Measurements from ENCODE around the gene CYB5R3. TPM values are rescaled to one million over a fixed set of nuclear protein-coding genes. Genes with fewer than 3 reads are reported as not detected.
A peak's percentile ranks its signal among the peaks of the same experiment; 100 is the strongest.

Gene CYB5R3
- total RNA-seq, 1 experiment from 2014 or later, result 85.4 TPM

DNA sequence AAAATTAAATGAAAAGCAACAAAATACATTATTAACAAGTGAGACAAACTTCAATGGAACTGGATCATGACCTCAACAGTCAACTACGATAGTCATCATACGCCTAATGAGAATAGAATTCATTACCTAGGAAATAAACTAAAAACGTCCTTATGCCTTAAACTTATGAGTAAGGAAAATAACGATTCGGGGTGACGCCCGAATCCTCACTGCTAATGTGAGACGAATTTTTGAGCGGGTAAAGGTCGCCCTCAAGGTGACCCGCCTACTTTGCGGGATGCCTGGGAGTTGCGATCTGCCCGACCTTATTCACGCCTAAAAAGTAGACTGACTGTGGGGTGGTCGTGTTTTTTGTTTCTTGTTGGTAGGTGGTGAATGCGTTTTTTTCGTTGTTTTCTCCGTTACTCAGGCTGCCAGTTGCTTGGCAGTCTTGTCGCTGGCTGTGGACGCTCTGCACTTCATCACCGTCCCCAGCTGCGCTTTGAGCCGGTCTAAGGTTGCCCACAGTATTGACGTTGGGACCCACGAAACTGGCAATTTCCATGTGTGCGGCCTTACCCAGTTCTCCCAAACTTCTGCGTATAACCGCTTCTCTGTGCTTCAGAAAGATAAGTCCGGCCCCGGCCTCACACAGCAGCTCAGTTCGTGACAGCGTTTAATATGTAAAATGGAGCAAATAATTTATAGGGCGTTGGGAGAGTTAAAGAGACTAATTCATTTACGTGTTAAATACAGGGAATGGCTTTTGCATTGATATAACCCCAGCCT lies 33.9 kb downstream of the CYB5R3 start (continued):
- TF ChIP-seq TEAD1 (CRISPR knock-in tag; IDR thresholded peaks at IDR 0.05) (peak; percentile 99), ESRRA (CRISPR knock-in tag; IDR thresholded peaks at IDR 0.05; ENCODE audit: borderline replicate concordance) (peak; percentile 95), ZNF423 (CRISPR knock-in tag; IDR thresholded peaks at IDR 0.05) (peak; percentile 68), ARID4B (CRISPR knock-in tag; IDR thresholded peaks at IDR 0.05; ENCODE audit: borderline replicate concordance) (peak; percentile 95), GABPB1 (CRISPR knock-in tag; IDR thresholded peaks at IDR 0.05) (peak; percentile 73), E2F4 (CRISPR knock-in tag; IDR thresholded peaks at IDR 0.05; ENCODE audit: borderline replicate concordance, low read depth) (0 out of 2 replicates have a peak, but pooled peaks have one; percentile 66), IRF2 (CRISPR knock-in tag; IDR thresholded peaks at IDR 0.05; ENCODE audit: borderline replicate concordance, low read depth) (no peak), ZNF512 (CRISPR knock-in tag; IDR thresholded peaks at IDR 0.05; ENCODE audit: borderline replicate concordance) (no peak), GTF2I (CRISPR knock-in tag; conservative IDR thresholded peaks at IDR 0.05) (no peak), SOX15 (CRISPR knock-in tag; IDR thresholded peaks at IDR 0.05) (peak; percentile 93), GRHL2 (CRISPR knock-in tag; IDR thresholded peaks at IDR 0.05; ENCODE audit: insufficient replicate concordance, severe bottlenecking) (no peak), JUN (CRISPR knock-in tag; IDR thresholded peaks at IDR 0.05) (peak; percentile 95), NR3C1 (CRISPR knock-in tag; conservative IDR thresholded peaks at IDR 0.05; ENCODE audit: low read depth) (0 out of 2 replicates have a peak, but pooled peaks have one; percentile 10), MXD4 (CRISPR knock-in tag; IDR thresholded peaks at IDR 0.05; ENCODE audit: borderline replicate concordance) (no peak), TEAD4 (CRISPR knock-in tag; IDR thresholded peaks at IDR 0.05) (peak; percentile 96), TCF7 (CRISPR knock-in tag; IDR thresholded peaks at IDR 0.05; ENCODE audit: low read depth) (no peak), ZNF416 (CRISPR knock-in tag; IDR thresholded peaks at IDR 0.05) (peak; percentile 99), JAZF1 (CRISPR knock-in tag; IDR thresholded peaks at IDR 0.05) (peak; percentile 93), PRRX2 (CRISPR knock-in tag; IDR thresholded peaks at IDR 0.05) (peak; percentile 100), NR2C2 (CRISPR knock-in tag; IDR thresholded peaks at IDR 0.05) (peak; percentile 68; the same call in 1 of the 2 replicates), RELA (CRISPR knock-in tag; IDR thresholded peaks at IDR 0.05; ENCODE audit: borderline replicate concordance) (peak; percentile 87), EMX1 (CRISPR knock-in tag; IDR thresholded peaks at IDR 0.05) (peak; percentile 100), SMAD3 (CRISPR knock-in tag; IDR thresholded peaks at IDR 0.05; ENCODE audit: borderline replicate concordance) (peak; percentile 97)
- TF ChIP-seq, protein P1, sequence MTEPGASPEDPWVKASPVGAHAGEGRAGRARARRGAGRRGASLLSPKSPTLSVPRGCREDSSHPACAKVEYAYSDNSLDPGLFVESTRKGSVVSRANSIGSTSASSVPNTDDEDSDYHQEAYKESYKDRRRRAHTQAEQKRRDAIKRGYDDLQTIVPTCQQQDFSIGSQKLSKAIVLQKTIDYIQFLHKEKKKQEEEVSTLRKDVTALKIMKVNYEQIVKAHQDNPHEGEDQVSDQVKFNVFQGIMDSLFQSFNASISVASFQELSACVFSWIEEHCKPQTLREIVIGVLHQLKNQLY (CRISPR knock-in tag; IDR thresholded peaks at IDR 0.05), result peak; percentile 96; the same call in 1 of the 2 replicates
- TF ChIP-seq, protein P2, sequence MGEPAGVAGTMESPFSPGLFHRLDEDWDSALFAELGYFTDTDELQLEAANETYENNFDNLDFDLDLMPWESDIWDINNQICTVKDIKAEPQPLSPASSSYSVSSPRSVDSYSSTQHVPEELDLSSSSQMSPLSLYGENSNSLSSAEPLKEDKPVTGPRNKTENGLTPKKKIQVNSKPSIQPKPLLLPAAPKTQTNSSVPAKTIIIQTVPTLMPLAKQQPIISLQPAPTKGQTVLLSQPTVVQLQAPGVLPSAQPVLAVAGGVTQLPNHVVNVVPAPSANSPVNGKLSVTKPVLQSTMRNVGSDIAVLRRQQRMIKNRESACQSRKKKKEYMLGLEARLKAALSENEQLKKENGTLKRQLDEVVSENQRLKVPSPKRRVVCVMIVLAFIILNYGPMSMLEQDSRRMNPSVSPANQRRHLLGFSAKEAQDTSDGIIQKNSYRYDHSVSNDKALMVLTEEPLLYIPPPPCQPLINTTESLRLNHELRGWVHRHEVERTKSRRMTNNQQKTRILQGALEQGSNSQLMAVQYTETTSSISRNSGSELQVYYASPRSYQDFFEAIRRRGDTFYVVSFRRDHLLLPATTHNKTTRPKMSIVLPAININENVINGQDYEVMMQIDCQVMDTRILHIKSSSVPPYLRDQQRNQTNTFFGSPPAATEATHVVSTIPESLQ (CRISPR knock-in tag; IDR thresholded peaks at IDR 0.05), result peak; percentile 58; the same call in 1 of the 2 replicates
- TF ChIP-seq, protein P3, sequence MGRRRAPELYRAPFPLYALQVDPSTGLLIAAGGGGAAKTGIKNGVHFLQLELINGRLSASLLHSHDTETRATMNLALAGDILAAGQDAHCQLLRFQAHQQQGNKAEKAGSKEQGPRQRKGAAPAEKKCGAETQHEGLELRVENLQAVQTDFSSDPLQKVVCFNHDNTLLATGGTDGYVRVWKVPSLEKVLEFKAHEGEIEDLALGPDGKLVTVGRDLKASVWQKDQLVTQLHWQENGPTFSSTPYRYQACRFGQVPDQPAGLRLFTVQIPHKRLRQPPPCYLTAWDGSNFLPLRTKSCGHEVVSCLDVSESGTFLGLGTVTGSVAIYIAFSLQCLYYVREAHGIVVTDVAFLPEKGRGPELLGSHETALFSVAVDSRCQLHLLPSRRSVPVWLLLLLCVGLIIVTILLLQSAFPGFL (CRISPR knock-in tag; IDR thresholded peaks at IDR 0.05; ENCODE audit: borderline replicate concordance), result peak; percentile 98
- TF ChIP-seq, protein P4, sequence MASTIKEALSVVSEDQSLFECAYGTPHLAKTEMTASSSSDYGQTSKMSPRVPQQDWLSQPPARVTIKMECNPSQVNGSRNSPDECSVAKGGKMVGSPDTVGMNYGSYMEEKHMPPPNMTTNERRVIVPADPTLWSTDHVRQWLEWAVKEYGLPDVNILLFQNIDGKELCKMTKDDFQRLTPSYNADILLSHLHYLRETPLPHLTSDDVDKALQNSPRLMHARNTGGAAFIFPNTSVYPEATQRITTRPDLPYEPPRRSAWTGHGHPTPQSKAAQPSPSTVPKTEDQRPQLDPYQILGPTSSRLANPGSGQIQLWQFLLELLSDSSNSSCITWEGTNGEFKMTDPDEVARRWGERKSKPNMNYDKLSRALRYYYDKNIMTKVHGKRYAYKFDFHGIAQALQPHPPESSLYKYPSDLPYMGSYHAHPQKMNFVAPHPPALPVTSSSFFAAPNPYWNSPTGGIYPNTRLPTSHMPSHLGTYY (CRISPR knock-in tag; IDR thresholded peaks at IDR 0.05), result peak; percentile 99

Measured in WTC11 (cell line).